T47D (cell line): ENCODE results near the gene SF3A1.
A peak's percentile ranks its signal among the peaks of the same experiment; 100 is the strongest.
"Not testable (repeated sequence)": the region's sequence is repeated elsewhere in the genome, so short reads cannot be mapped to it uniquely, and the experiment has no call there.

ENCODE experiments used
- DNase-seq, 2 experiments: peaks; one replicate each; pipeline versions ENCODE4 v3.0.0 to v3.0.0-alpha.2; 2011 to 2012; ENCODE audit warnings: low read depth in 1 of 2, low spot score in 1 of 2
- JUND ChIP-seq: IDR thresholded peaks from 2 replicates; pipeline ENCODE4 v1.6.1; 2012; ENCODE audit warnings: low read depth
- in situ Hi-C: cut with HindIII; loops from 2 replicates; pipeline ENCODE4 v1.10.0; 2016; ENCODE audit warnings: low sequenced_read_pairs, low pct_unique_long_range_greater_than_20kb

The SF3A1 gene

GRCh38 chr22:30356449-30357235 is at the start of gene SF3A1, which contains the start of gene CCDC157:
Gene SF3A1 (minus strand): TSS chr22:30356894. CDS start chr22:30356792, 102 bp downstream.
Gene CCDC157 (plus strand): TSS chr22:30357007. CDS start chr22:30366001, 8,994 bp downstream.
- TF ChIP-seq JUND: no peak
- DNase-seq: peak; percentile 62 to 84
- in situ Hi-C loops: no loop called here

- TF ChIP-seq JUND: no peak
- no peak for DNase-seq
- in situ Hi-C loops: no loop called here
Observed at GRCh38 chr22:30406400-30406799, 49.7 kb upstream of the SF3A1 start.

GRCh38 chr22:30405731-30406130 is 49.0 kb upstream of the SF3A1 start:
- in situ Hi-C loops: no loop called here
- TF ChIP-seq JUND: no peak
- DNase-seq: no peak

GRCh38 chr22:30404307-30404706 is 47.6 kb upstream of the SF3A1 start:
- TF ChIP-seq JUND: no peak
- no peak for DNase-seq
- in situ Hi-C loops: no loop called here

GRCh38 chr22:30402766-30403104 is 46.0 kb upstream of the SF3A1 start:
- in situ Hi-C loops, DNase-seq: not testable (repeated sequence)

GRCh38 chr22:30402028-30402765 is 45.5 kb upstream of the SF3A1 start:
- DNase-seq: no peak
- in situ Hi-C loops: no loop called here

GRCh38 chr22:30401024-30401423 is 44.3 kb upstream of the SF3A1 start:
- DNase-seq, in situ Hi-C loops: not testable (repeated sequence)

More at GRCh38 chr22:30402028-30402765, 45.5 kb upstream of the SF3A1 start:
- TF ChIP-seq JUND: no peak

- no peak for TF ChIP-seq JUND
- no peak for DNase-seq
- in situ Hi-C loops: no loop called here
Observed at GRCh38 chr22:30400159-30400558, 43.5 kb upstream of the SF3A1 start.

GRCh38 chr22:30399718-30400117 is 43.0 kb upstream of the SF3A1 start:
- TF ChIP-seq JUND: no peak
- in situ Hi-C loops: no loop called here
- no peak for DNase-seq

GRCh38 chr22:30398685-30399680 is 42.3 kb upstream of the SF3A1 start:
- no peak for DNase-seq
- in situ Hi-C loops: no loop called here
- no peak for TF ChIP-seq JUND

GRCh38 chr22:30397656-30398635 is 41.3 kb upstream of the SF3A1 start:
- no peak for DNase-seq
- TF ChIP-seq JUND: no peak
- in situ Hi-C loops: no loop called here
